Stomach (tissue), 4 donors: ENCODE measurements around the gene ZFTA.

Experiments
- CTCF ChIP-seq, 7 experiments: fragments of 450-650 bp in 4 of 7; fragments of 200-600 bp in 3 of 7; sonication (generic) in 3 of 7; IDR thresholded peaks; one replicate each; pipeline ENCODE4 v1.5.1; 2016 to 2019; ENCODE audit warnings: antibody characterized with exemption in 7 of 7, control low read depth in 2 of 7, mild to moderate bottlenecking in 1 of 7
- EP300 ChIP-seq: sonication (generic); formaldehyde crosslinking; IDR thresholded peaks from one replicate; pipeline ENCODE4 v1.6.1; 2017; ENCODE audit warnings: antibody characterized with exemption
- POLR2A ChIP-seq, 4 donors: fragments of 450-650 bp; IDR thresholded peaks; one replicate each; pipeline ENCODE4 v1.6.1; 2016; ENCODE audit warnings: antibody characterized with exemption in 4 of 4, control low read depth in 2 of 4, mild to moderate bottlenecking in 1 of 4, moderate library complexity in 1 of 4

GRCh38 chr11:63817758-63818498 lies 49.4 kb upstream of the ZFTA start:
- no peak for TF ChIP-seq EP300
- no peak for TF ChIP-seq CTCF (IDR thresholded peaks at IDR 0.05)
- TF ChIP-seq POLR2A (IDR thresholded peaks at IDR 0.05): no peak
